Mucosa of descending colon (tissue), 3 donors: ENCODE measurements around the gene GADD45B. TPM values are rescaled to one million over a fixed set of nuclear protein-coding genes. Genes with fewer than 3 reads are reported as not detected.

Experiments
- ATAC-seq: fragments of 200-7000 bp; cut with Tn5 transposase; one replicate; pipeline ENCODE4 v1.9.1; 2020; ENCODE audit warnings: mild to moderate bottlenecking, moderate library complexity
- DNase-seq, 3 donors: peaks; one replicate each; pipeline ENCODE4 v3.0.0-alpha.2; 2020
- H3K36me3 ChIP-seq: fragments of 200-600 bp; one replicate; pipeline ENCODE4 v1.8.0; 2021; ENCODE audit warnings: low read depth, mild to moderate bottlenecking
- H3K4me1 ChIP-seq: fragments of 200-600 bp; one replicate; pipeline ENCODE4 v1.8.0; 2021; ENCODE audit warnings: low read depth, mild to moderate bottlenecking
- H3K4me3 ChIP-seq: fragments of 200-600 bp; one replicate; pipeline ENCODE4 v1.8.0; 2021; ENCODE audit warnings: mild to moderate bottlenecking
- H3K9me3 ChIP-seq: fragments of 200-600 bp; one replicate; pipeline ENCODE4 v1.8.0; 2021; ENCODE audit warnings: mild to moderate bottlenecking
- intact Hi-C, 2 donors: fragments of 100-400 bp; cut with DNase I in 1 of 2; cut with micrococcal nuclease in 1 of 2; formaldehyde crosslinking; loops; one replicate each; pipeline versions ENCODE4 v1.11.0 to v1.11.1; 2022; cut with DNase I, micrococcal nuclease
- total RNA-seq, 3 donors: library from RNA; stranded (reverse); fragmentation: NEBNext Ultra II Directional in 2 of 3; extraction: Animal tissue kit (Norgen Biotek cat#: 25700) in 2 of 3; gene quantifications; one replicate each; pipeline versions ENCODE4 v1.2.1 to v1.2.4, GENCODE V29; 2021 to 2023
- TF ChIP-seq, protein P1 (sequence below): fragments of 200-600 bp; IDR thresholded peaks from one replicate; pipeline ENCODE4 v1.8.0; 2022; ENCODE audit warnings: antibody characterized with exemption, mild to moderate bottlenecking
- donor health status: DM: no; HTN: no; CAD: no; lungs with moderate emphysema.
- donor health status: DM: no; HTN: no; CAD: no.
- donor health status: DM: no; HTN: yes; CAD: no.

The GADD45B gene
- total RNA-seq, 3 donors from 2014 or later: 30.6 to 45.5 (median 35.9) TPM

GRCh38 chr19:2495130-2495641 is 19.3 kb downstream of the GADD45B start:
- Histone ChIP-seq H3K9me3 (no peaks in the 10 kb centered on the region), H3K4me3 (peak overlapping the region; percentile 22), H3K4me1 (peaks cover 42% of the 10 kb centered on the region), H3K36me3 (no peaks in the 10 kb centered on the region)
- ATAC-seq (peak; percentile 86), DNase-seq (peak; percentile 92 to 94 (median 93))
- intact Hi-C loops: no loop called here
- TF ChIP-seq, protein P1, sequence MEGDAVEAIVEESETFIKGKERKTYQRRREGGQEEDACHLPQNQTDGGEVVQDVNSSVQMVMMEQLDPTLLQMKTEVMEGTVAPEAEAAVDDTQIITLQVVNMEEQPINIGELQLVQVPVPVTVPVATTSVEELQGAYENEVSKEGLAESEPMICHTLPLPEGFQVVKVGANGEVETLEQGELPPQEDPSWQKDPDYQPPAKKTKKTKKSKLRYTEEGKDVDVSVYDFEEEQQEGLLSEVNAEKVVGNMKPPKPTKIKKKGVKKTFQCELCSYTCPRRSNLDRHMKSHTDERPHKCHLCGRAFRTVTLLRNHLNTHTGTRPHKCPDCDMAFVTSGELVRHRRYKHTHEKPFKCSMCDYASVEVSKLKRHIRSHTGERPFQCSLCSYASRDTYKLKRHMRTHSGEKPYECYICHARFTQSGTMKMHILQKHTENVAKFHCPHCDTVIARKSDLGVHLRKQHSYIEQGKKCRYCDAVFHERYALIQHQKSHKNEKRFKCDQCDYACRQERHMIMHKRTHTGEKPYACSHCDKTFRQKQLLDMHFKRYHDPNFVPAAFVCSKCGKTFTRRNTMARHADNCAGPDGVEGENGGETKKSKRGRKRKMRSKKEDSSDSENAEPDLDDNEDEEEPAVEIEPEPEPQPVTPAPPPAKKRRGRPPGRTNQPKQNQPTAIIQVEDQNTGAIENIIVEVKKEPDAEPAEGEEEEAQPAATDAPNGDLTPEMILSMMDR: no peak

DNA sequence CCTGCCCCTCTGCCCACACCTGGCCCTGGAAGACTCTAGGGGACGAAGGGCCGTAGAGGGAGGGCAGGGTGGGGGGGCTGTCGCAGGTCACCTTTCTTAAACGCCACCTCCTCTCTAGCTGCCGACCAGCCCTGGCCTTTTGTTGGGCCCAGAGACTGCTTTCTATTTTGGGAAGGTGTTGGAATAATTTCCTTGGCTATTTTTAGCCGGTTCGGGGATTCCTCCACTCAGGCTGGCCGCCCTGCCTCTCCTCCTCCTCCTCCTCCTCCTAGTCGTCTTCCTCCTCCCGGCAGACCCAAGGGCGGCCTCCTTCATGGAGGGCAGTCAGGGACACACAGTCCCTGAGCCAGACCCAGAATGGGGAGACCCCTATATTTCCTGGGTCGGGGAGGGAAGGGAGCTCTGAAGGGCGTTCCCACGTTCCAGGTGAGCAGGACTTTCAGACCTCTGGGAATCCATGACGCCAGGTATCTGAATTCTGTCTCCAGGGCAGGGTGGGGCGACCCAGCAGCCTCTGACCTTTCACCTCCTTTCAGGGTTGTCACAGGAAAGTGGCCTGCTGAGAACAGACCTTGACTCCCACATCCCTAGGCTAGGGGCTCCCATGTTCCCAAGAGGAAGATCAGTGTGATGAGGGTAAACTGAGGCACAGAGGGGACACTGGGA is 19.9 kb downstream of the GADD45B start:
- ATAC-seq (peak; percentile 17), DNase-seq (peak; percentile 61 to 73 (median 63))
- TF ChIP-seq, protein P1: no peak
- Histone ChIP-seq H3K4me3 (no peak overlapping the region), H3K9me3 (no peaks in the 10 kb centered on the region), H3K36me3 (no peaks in the 10 kb centered on the region), H3K4me1 (peaks cover 36% of the 10 kb centered on the region)
- intact Hi-C loops: no loop called here

GRCh38 chr19:2497186-2497585 is 21.3 kb downstream of the GADD45B start:
- TF ChIP-seq, protein P1: no peak
- H3K4me1 ChIP-seq: peaks cover 26% of the 10 kb centered on the region
- no peaks in the 10 kb centered on the region for H3K36me3 ChIP-seq
- no peak overlapping the region for H3K4me3 ChIP-seq
- no peaks in the 10 kb centered on the region for H3K9me3 ChIP-seq
- ATAC-seq: no peak
- intact Hi-C loops: no loop called here
- no peak for DNase-seq

GRCh38 chr19:2500156-2500555 is 24.2 kb downstream of the GADD45B start:
- Histone ChIP-seq H3K4me1 (peaks cover 14% of the 10 kb centered on the region), H3K9me3 (no peaks in the 10 kb centered on the region), H3K4me3 (no peak overlapping the region), H3K36me3 (no peaks in the 10 kb centered on the region)
- intact Hi-C loops: no loop called here
- no peak for DNase-seq
- TF ChIP-seq, protein P1: no peak
- no peak for ATAC-seq

GRCh38 chr19:2500841-2501261 is 24.9 kb downstream of the GADD45B start:
- ATAC-seq (peak; percentile 23), DNase-seq (no peak)
- TF ChIP-seq, protein P1: no peak
- Histone ChIP-seq H3K4me1 (peaks cover 8% of the 10 kb centered on the region), H3K4me3 (no peak overlapping the region), H3K36me3 (no peaks in the 10 kb centered on the region), H3K9me3 (no peaks in the 10 kb centered on the region)
- intact Hi-C loops: no loop called here
